ENCODE results near the gene SDK2. TPM values are rescaled to one million over a fixed set of nuclear protein-coding genes. Genes with fewer than 3 reads are reported as not detected.

SDK2 gene
- total and polyA plus RNA-seq, 2 of the 8 experiments (the other 6 are each of a cell fraction or from before 2014, with no cell fraction given) = 3.9 to 4.1 TPM

DNA sequence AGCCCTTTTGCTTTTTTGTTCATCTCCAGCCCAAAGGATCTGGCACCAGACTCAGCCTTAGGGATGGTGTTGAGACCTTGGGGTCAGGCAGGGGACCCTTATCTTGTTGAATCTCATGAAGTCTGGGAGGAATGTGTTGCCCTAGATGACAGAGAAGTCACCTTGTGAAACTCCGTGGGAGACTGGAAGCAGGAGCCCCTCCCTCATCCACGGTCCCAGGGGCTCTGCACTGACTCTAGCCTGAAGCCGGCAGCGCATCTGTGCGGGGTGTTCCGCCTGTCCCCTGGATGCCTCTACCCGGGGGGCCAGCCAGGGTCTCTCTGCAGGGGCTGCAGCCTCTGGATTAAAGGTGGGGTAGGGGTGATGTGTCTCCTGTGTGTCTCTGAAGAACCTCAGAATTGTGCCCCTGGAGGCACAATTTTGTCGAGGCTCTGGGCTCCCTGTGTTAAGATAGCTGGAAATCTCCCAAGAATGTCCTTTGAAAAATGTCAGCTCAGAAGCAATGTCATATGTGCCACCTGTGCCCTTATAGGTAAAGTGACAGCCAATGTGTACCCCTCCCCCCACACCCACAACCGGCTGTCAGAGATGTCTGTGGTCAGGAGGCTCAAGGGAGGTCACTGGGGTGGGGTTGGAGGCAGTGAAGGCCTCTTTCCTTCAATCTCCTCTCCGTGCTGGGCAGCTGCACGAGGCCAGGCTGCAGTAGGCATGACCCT lies 300.3 kb downstream of the SDK2 start:
- Histone ChIP-seq H4K91ac (replicated peaks; ENCODE audit: insufficient read length, low read length) (peak overlapping the region; percentile 87), H3K18ac (ENCODE audit: extremely low read depth, low read length) (peak overlapping the region; percentile 92), H3K79me2 (ENCODE audit: control insufficient read depth in 1 of 2, insufficient read depth in 2 of 2, low read length in 2 of 2) (no peaks in the 10 kb centered on the region), H3K14ac (ENCODE audit: insufficient read length) (no peak overlapping the region), H4K8ac (ENCODE audit: extremely low read depth, insufficient read depth, low read length) (no peak overlapping the region), H2BK120ac (replicated peaks; ENCODE audit: low read depth, low read length) (peak overlapping the region; percentile 14), H4K20me1 (replicated peaks in 1 of 2; ENCODE audit: control insufficient read depth in 1 of 2, insufficient read depth in 2 of 2, low read length in 2 of 2) (no peaks in the 10 kb centered on the region), H3K23me2 (ENCODE audit: low read depth, low read length) (no peaks in the 10 kb centered on the region; the same call in 1 of the 2 replicates), H3K27me3 (replicated peaks in 1 of 4; ENCODE audit: control insufficient read depth in 3 of 4, extremely low read depth in 1 of 4, insufficient read depth in 3 of 4, low read length in 3 of 4) (no peaks in the 10 kb centered on the region), H3K9me3 (ENCODE audit: insufficient read depth in 2 of 2, low read depth in 1 of 2, low read length in 1 of 2) (no peaks in the 10 kb centered on the region), H3K4ac (replicated peaks; ENCODE audit: insufficient read length, low read depth, low read length) (no peak overlapping the region), H3K4me2 (ENCODE audit: insufficient read depth in 1 of 2, low read depth in 2 of 2, low read length in 2 of 2) (peak overlapping the region; percentile 50 to 67), H4K5ac (ENCODE audit: insufficient read length, low read depth, low read length) (peak overlapping the region; percentile 23), H3K4me3 (ENCODE audit: extremely low read depth in 1 of 4, insufficient read depth in 2 of 4, low read depth in 3 of 4, low read length in 4 of 4) (peak overlapping the region in 3 of 4 experiments; percentile 9 to 41 (median 23); a peak in 4 of 8 replicates), H3K79me1 (ENCODE audit: low read depth, low read length) (no peaks in the 10 kb centered on the region), H3K56ac (replicated peaks; ENCODE audit: insufficient read length, low read depth, low read length) (no peak overlapping the region), H3K36me3 (ENCODE audit: control insufficient read depth in 2 of 4, insufficient read depth in 4 of 4, low read length in 3 of 4) (no peaks in the 10 kb centered on the region), H2BK5ac (ENCODE audit: low read depth, low read length) (peak overlapping the region; percentile 94; the same call in 1 of the 2 replicates), H3K4me1 (replicated peaks in 1 of 4; ENCODE audit: control insufficient read depth in 3 of 4, insufficient read depth in 4 of 4, low read length in 3 of 4) (peaks cover 10 to 46% (median 34%) of the 10 kb centered on the region in 4 experiments), H2AFZ (ENCODE audit: low read length) (no peak overlapping the region), H2BK15ac (ENCODE audit: low read length) (peak overlapping the region; percentile 88; the same call in 1 of the 2 replicates), H2BK20ac (ENCODE audit: low read length) (peak overlapping the region; percentile 83; the same call in 1 of the 2 replicates), H3K23ac (ENCODE audit: insufficient read length) (no peak overlapping the region), H2BK12ac (ENCODE audit: low read depth, low read length) (peak overlapping the region; percentile 97), H3K9ac (replicated peaks in 1 of 4; ENCODE audit: extremely low read depth in 1 of 4, low read depth in 3 of 4, low read length in 3 of 4) (peak overlapping the region in 1 of 4 experiments; percentile 25; a peak in 2 of 7 replicates), H3K27ac (ENCODE audit: low read depth, low read length) (peak overlapping the region; percentile 81), H2AK5ac (ENCODE audit: low read depth, low read length) (no peak overlapping the region; the same call in 1 of the 2 replicates)
- FAIRE-seq (no peak), DNase-seq (ENCODE audit: low read depth in 1 of 2, low spot score in 2 of 2) (no peak)
- 66% methylated on average over 11 of the region's 11 CpGs; no CpG with 5 or more reads in 1 of the 2 experiments for WGBS, 2 experiments (ENCODE audit: extremely low coverage in 1 of 2, insufficient coverage in 1 of 2, insufficient read length in 1 of 2, insufficient replicate concordance in 2 of 2, low coverage in 1 of 2, low lambda C conversion rate in 2 of 2, missing lambda C conversion rate in 1 of 2)
- ChIA-PET POLR2A (ENCODE audit: partially characterized antibody) (interaction anchor here (0.6 to 4.5 kb wide), 7 partner anchors 9 to 111 kb away, joined by 3 to 49 read pairs (median 5); partner anchors contain the start of gene CDC42EP4), CTCF (ENCODE audit: partially characterized antibody) (interaction anchor here (0.6 to 5.4 kb wide), 12 partner anchors 9 to 150 kb away, joined by 3 to 53 read pairs (median 4); partner anchors contain the start of gene CDC42EP4)
- no peak for TF ChIP-seq SRF (IDR thresholded peaks at IDR 0.05; ENCODE audit: low read depth, low read length)
- no peak for TF ChIP-seq YY1 (IDR thresholded peaks at IDR 0.05; ENCODE audit: low read depth, low read length)
